Epidermal melanocyte (primary cell): ENCODE data around the gene LURAP1L.
"Not testable (repeated sequence)": the region's sequence is repeated elsewhere in the genome, so short reads cannot be mapped to it uniquely, and the experiment has no call there.

Experiments used
- DNase-seq: peaks from one replicate; pipeline ENCODE4 v3.0.0; 2011; ENCODE audit warnings: low spot score; ENCODE audit not compliant: insufficient read length

LURAP1L gene

DNA sequence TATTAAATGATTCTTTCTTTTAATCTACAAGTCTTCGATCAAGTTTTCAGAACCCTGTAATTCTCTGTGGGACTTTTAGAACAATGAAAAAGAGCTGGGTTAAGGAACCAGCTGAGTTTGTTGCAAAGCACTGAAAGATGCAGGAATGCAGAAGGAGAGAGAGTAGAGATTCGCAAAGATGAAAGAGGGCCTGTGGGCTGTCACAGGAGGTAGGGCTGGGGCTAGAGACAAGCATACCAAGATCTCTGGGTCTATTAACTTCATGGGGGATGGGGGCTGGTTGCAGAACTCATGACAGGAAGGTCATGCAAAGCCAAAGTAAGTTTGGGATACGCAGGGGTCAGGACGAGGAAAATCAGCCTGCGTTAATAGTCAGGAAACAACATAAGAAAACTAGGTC, 81.8 kb downstream of the LURAP1L start:
- no peak for DNase-seq

DNA sequence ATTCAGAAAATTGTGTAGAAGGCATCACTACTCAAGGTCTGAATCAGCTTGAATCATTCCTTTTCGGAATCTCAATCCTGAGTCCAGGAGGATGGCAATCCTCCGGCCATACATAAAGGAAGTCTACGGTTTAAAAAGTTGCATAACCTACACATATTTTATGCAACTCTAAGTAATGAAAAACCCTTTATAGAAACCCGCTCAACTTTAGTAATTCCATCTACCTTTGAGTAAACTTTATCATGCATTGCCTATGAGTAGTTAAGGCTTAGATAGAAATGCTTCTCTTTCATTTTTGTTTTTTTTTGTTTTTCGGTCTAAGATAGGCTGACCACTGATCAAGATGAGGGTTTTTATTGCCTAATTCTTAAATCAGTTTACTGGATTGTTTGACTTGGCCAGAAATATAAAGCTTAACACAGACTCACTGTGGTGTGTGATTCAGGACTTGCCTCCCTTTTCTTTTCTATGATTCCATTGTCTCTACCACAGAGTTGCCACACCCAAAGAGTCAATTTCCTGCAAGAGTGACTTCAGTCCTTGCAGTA, 85.0 kb downstream of the LURAP1L start:
- DNase-seq, result no peak

DNA sequence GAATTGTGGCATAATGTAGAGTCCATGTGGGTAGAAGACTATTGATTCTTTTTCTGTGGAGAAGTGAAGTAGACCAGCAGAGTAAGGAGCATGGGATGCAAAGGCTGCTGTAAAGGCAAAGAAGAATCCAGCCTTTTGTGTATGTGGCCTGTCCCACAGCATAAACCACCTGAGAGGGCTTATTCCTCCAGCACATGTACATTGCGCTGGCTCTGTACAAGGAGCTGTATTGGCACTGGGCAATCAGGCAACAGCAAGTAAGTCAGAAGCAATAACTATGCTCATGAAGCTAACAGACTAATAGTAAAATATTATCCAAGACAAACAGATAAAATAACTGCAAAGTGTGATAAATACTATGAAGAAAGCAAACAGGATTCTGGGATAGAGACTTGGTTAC, 86.2 kb downstream of the LURAP1L start:
- no peak for DNase-seq

DNA sequence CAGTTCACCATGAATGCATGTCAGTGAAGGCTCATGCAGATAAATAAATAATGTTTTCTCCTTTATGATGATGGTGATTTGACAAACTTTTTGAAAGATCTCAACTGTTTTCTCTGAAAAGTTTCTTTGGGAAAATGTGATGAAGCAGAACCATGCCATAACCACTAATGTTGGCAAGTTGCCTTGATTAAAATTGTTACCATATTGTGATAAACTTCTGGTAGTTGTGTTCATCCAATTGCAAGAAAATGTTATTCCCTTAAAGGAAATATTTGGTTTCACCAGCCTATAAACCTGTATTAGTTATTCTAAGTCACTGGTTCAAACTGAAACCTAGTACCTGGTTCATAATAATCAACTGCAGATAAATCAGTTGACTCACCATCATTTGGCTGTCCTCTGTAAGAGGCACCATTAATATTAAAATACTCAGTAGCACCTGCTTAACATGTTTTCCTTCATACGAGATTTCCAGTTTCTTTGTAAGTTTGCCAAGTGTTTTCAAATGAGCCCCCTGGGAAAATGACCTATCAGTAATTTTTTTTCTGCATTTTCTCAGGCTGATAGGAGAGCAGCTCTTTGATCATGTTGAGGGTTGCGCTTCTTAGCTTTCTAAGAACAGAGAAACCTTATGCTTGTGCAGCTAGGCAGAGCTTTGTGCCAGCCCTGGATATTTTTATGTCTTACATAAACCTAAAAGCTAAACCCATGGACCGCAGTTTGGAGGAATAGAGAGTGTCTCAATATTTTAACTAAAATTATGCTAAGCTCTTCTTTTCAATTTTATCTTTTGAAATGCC, 88.0 kb downstream of the LURAP1L start:
- DNase-seq, result no peak

DNA sequence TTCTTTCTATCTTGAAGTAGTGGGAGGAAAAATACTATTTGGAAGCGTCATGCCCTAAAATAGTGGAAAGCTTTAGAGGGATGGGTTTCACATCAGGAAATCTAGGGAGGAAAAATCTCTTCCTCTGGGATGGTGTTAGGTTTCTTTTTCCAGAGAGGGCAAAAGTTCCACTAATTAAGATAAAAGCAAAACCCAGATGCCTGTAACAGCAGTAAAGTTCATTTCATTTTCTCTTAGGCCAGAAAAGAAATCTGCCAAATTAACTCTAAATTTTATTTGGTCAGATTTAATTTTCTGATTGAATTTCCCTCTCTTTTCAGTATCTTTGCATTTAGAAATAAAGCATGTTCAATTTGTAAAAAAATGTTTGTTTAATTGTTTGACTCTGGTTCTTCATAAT, 88.8 kb downstream of the LURAP1L start:
- DNase-seq, result no peak

DNA sequence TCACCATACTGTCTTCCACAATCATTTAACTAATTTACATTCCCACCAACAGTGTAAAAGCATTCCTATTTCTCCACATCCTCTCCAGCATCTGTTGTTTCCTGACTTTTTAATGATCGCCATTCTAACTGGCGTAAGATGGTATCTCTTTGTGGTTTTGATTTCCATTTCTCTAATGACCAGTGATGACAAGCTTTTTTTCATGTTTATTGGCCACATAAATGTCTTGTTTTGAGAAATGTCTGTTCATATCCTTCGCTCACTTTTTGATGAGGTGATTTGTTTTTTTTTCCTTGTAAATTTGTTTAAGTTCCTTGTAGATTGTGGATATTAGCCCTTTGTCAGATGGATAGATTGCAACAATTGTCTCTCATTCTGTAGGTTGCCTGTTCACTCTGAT, 90.6 kb downstream of the LURAP1L start:
- DNase-seq, result not testable (repeated sequence)
